Panc1 (cell line): ENCODE measurements around the gene CYP27B1.

Experiments
- CTCF ChIP-seq: fragments of 450-650 bp; IDR thresholded peaks from 2 replicates; pipeline ENCODE4 v1.5.1; 2017; ENCODE audit warnings: mild to moderate bottlenecking
- POLR2AphosphoS5 ChIP-seq: IDR thresholded peaks from 2 replicates; pipeline ENCODE4 v1.6.1; 2012; ENCODE audit warnings: mild to moderate bottlenecking, low read depth, low read length, moderate library complexity
- REST ChIP-seq, 2 experiments: IDR thresholded peaks; 2 replicates each; pipeline ENCODE4 v1.6.1; 2011 to 2012; ENCODE audit warnings: low read depth in 2 of 2, control low read depth in 1 of 2, low read length in 1 of 2, mild to moderate bottlenecking in 1 of 2, moderate library complexity in 1 of 2; ENCODE audit not compliant: insufficient read depth in 1 of 2
- SIN3A ChIP-seq: IDR thresholded peaks from 2 replicates; pipeline ENCODE4 v1.6.1; 2012; ENCODE audit warnings: low read depth, mild to moderate bottlenecking, low read length, moderate library complexity, borderline replicate concordance; ENCODE audit not compliant: insufficient read depth
- TCF7L2 ChIP-seq: IDR thresholded peaks from 2 replicates; pipeline ENCODE4 v1.6.1; 2011; ENCODE audit warnings: mild to moderate bottlenecking, low read depth, low read length, inconsistent platforms

GRCh38 chr12:57781801-57782200, 14.9 kb upstream of the CYP27B1 start:
- TF ChIP-seq CTCF (no peak), POLR2AphosphoS5 (no peak), REST (IDR thresholded peaks at IDR 0.05; ENCODE audit: insufficient read depth in 1 of 2, low read depth in 2 of 2, low read length in 1 of 2) (no peak), SIN3A (no peak), TCF7L2 (no peak)
